HG02938 (cell line): Measurements from ENCODE around the gene HLA-A.
"Not testable (repeated sequence)": the region's sequence is repeated elsewhere in the genome, so short reads cannot be mapped to it uniquely, and the experiment has no call there.

Experiments
- ATAC-seq: cut with Tn5 transposase; IDR thresholded peaks from one replicate; pipeline ENCODE4 v1.9.1; 2021; ENCODE audit warnings: mild to moderate bottlenecking, moderate library complexity; ENCODE audit not compliant: unreplicated experiment

Gene HLA-A

GRCh38 chr6:29958921-29959320, 16.6 kb downstream of the HLA-A start:
- ATAC-seq = no peak

- ATAC-seq = no peak
These were observed 17.1 kb downstream of the HLA-A start for GRCh38 chr6:29959467-29959866.

GRCh38 chr6:29961966-29962365, 19.6 kb downstream of the HLA-A start:
- ATAC-seq = no peak

- ATAC-seq = not testable (repeated sequence)
These were observed 21.4 kb downstream of the HLA-A start for GRCh38 chr6:29963697-29964096.

- ATAC-seq = no peak
These were observed 22.2 kb downstream of the HLA-A start for GRCh38 chr6:29964518-29964886.

GRCh38 chr6:29964887-29965562, 22.7 kb downstream of the HLA-A start:
- ATAC-seq = peak; percentile 95

GRCh38 chr6:29965563-29965872, 23.2 kb downstream of the HLA-A start:
- no peak for ATAC-seq

GRCh38 chr6:29965873-29966601, 23.7 kb downstream of the HLA-A start:
- ATAC-seq = no peak

- no peak for ATAC-seq
These were observed 25.2 kb downstream of the HLA-A start for GRCh38 chr6:29967379-29968010.

GRCh38 chr6:29968130-29968529, 25.8 kb downstream of the HLA-A start:
- no peak for ATAC-seq

- ATAC-seq = no peak
These were observed 26.6 kb downstream of the HLA-A start for GRCh38 chr6:29968905-29969304.

- ATAC-seq = no peak
These were observed 28.4 kb downstream of the HLA-A start for GRCh38 chr6:29970711-29971110.

- no peak for ATAC-seq
These were observed 32.7 kb downstream of the HLA-A start for GRCh38 chr6:29974901-29975560.

- no peak for ATAC-seq
These were observed 33.2 kb downstream of the HLA-A start for GRCh38 chr6:29975561-29975907.

- ATAC-seq = no peak
These were observed 33.9 kb downstream of the HLA-A start for GRCh38 chr6:29976253-29976587.

- no peak for ATAC-seq
These were observed 34.5 kb downstream of the HLA-A start for GRCh38 chr6:29976588-29977424.

- ATAC-seq = no peak
These were observed 35.0 kb downstream of the HLA-A start for GRCh38 chr6:29977425-29977727.

- not testable (repeated sequence) for ATAC-seq
These were observed 37.7 kb downstream of the HLA-A start for GRCh38 chr6:29980013-29980412.

- no peak for ATAC-seq
These were observed 38.2 kb downstream of the HLA-A start for GRCh38 chr6:29980511-29980910.

- no peak for ATAC-seq
These were observed 39.0 kb downstream of the HLA-A start for GRCh38 chr6:29981211-29981812.

GRCh38 chr6:29982097-29982496, 39.8 kb downstream of the HLA-A start:
- ATAC-seq = no peak
